Activated gamma-delta T cell treated with anti-CD3 and anti-CD28 coated beads, Interleukin-2, amount 50 U/mL, for 16 hours (primary cell): ENCODE measurements around the gene FZD4.
"Not testable (repeated sequence)": the region's sequence is repeated elsewhere in the genome, so short reads cannot be mapped to it uniquely, and the experiment has no call there.

ENCODE experiments used
- DNase-seq: peaks from one replicate; pipeline ENCODE4 v3.0.0-alpha.2; 2020; ENCODE audit warnings: low read depth

FZD4 gene

GRCh38 chr11:86937193-86937806, 17.9 kb downstream of the FZD4 start:
- not testable (repeated sequence) for DNase-seq

GRCh38 chr11:86934926-86935579, 20.1 kb downstream of the FZD4 start:
- DNase-seq = no peak

- no peak for DNase-seq
Measured at GRCh38 chr11:86934582-86934900, 20.7 kb downstream of the FZD4 start.

GRCh38 chr11:86933891-86934581, 21.2 kb downstream of the FZD4 start:
- no peak for DNase-seq

- no peak for DNase-seq
Measured at GRCh38 chr11:86932924-86933875, 22.0 kb downstream of the FZD4 start.

- DNase-seq = no peak
Measured at GRCh38 chr11:86932259-86932585, 23.0 kb downstream of the FZD4 start.

- no peak for DNase-seq
Measured at GRCh38 chr11:86931548-86932258, 23.5 kb downstream of the FZD4 start.

- DNase-seq = no peak
Measured at GRCh38 chr11:86930957-86931547, 24.1 kb downstream of the FZD4 start.

- DNase-seq = no peak
Measured at GRCh38 chr11:86926975-86927374, 28.2 kb downstream of the FZD4 start.

- no peak for DNase-seq
Measured at GRCh38 chr11:86923999-86924766, 31.0 kb downstream of the FZD4 start.

- no peak for DNase-seq
Measured at GRCh38 chr11:86922225-86922624, 33.0 kb downstream of the FZD4 start.

GRCh38 chr11:86919557-86920210, 35.5 kb downstream of the FZD4 start:
- DNase-seq = no peak

- no peak for DNase-seq
Measured at GRCh38 chr11:86918973-86919372, 36.2 kb downstream of the FZD4 start.

GRCh38 chr11:86918496-86918895, 36.7 kb downstream of the FZD4 start:
- no peak for DNase-seq

GRCh38 chr11:86917589-86917988, 37.6 kb downstream of the FZD4 start:
- DNase-seq = no peak

- DNase-seq = no peak
Measured at GRCh38 chr11:86916330-86916729, 38.9 kb downstream of the FZD4 start.

- DNase-seq = not testable (repeated sequence)
Measured at GRCh38 chr11:86915850-86916249, 39.3 kb downstream of the FZD4 start.

GRCh38 chr11:86914865-86915519, 40.2 kb downstream of the FZD4 start:
- no peak for DNase-seq

GRCh38 chr11:86912238-86912637, 43.0 kb downstream of the FZD4 start:
- DNase-seq = no peak

GRCh38 chr11:86910592-86910991, 44.6 kb downstream of the FZD4 start:
- DNase-seq = no peak
